A673 (cell line): ENCODE data around the gene MYO15B.

Experiments
- EZH2 ChIP-seq: fragments of 200-600 bp; sonication (generic); IDR thresholded peaks from 2 replicates; pipeline ENCODE4 v1.6.1; 2017; ENCODE audit warnings: borderline replicate concordance, low read depth, mild to moderate bottlenecking, mixed read lengths, antibody characterized with exemption, low read length; ENCODE audit not compliant: poor library complexity, severe bottlenecking
- TF ChIP-seq, protein P1 (sequence below): fragments of 300-800, 200-600 bp; sonication (generic); conservative IDR thresholded peaks from 2 replicates; pipeline ENCODE4 v1.5.1; 2017; ENCODE audit warnings: low read depth, mild to moderate bottlenecking, antibody characterized with exemption, low read length, moderate library complexity, mixed read lengths

DNA sequence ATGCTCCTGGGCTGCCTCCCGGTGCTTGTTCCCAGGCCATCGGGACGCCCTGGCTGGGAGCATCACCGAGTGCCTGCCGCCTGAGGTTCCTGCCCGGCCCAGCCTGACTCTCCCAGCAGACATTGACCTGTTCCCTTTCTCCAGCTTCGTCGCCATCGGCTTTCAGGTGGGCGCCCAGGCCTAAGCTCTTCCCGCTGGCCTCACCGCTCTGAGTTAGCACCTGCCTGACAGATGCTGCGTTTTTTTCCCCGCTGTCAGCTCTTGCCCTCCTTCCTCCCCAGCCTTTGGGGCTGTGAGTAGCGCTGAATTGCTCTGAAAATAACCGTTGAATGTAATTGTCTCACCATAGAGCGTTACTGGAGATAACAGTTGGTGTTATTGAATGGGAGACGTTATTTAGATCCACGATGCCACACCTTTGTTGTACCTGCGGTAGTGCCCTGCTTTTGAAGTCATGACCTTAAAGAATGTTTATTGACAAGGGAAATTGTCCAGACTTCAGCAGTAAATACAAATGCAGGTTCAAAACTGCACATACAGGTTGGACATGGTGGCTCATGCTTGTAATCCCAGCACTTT lies 24.3 kb downstream of the MYO15B start:
- TF ChIP-seq, protein P1, sequence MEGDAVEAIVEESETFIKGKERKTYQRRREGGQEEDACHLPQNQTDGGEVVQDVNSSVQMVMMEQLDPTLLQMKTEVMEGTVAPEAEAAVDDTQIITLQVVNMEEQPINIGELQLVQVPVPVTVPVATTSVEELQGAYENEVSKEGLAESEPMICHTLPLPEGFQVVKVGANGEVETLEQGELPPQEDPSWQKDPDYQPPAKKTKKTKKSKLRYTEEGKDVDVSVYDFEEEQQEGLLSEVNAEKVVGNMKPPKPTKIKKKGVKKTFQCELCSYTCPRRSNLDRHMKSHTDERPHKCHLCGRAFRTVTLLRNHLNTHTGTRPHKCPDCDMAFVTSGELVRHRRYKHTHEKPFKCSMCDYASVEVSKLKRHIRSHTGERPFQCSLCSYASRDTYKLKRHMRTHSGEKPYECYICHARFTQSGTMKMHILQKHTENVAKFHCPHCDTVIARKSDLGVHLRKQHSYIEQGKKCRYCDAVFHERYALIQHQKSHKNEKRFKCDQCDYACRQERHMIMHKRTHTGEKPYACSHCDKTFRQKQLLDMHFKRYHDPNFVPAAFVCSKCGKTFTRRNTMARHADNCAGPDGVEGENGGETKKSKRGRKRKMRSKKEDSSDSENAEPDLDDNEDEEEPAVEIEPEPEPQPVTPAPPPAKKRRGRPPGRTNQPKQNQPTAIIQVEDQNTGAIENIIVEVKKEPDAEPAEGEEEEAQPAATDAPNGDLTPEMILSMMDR, result no peak
- no peak for TF ChIP-seq EZH2
